Spinal cord (tissue), 4 donors: ENCODE measurements around the gene GALNT15. TPM values are rescaled to one million over a fixed set of nuclear protein-coding genes. Genes with fewer than 3 reads are reported as not detected.

Source experiments
- polyA plus RNA-seq, 2 donors: library from polyadenylated mRNA; unstranded; fragments of 120-200 nt; gene quantifications; one replicate each; pipeline ENCODE4 v1.2.1, GENCODE V29; 2013; ENCODE audit not compliant: insufficient read length in 2 of 2
- total RNA-seq, 2 donors: library from RNA; depleted of rRNA in 1 of 2; stranded (reverse); fragments of 120-200 nt in 1 of 2; fragments of >200 nt in 1 of 2; gene quantifications; one replicate each; pipeline versions ENCODE4 v1.2.3 to v1.2.4, GENCODE V29; 2013 to 2014

Gene GALNT15
- total and polyA plus RNA-seq, 4 donors = 7.8 to 19.1 (median 10.1) TPM

Other genes with a start within 250 kb of the GALNT15 start
- gene DPH3, start 90.3 kb downstream of the GALNT15 start, total RNA-seq = 10 to 100 TPM; 17.9 to 40.1 TPM
- 10 to 100 TPM; 30.8 to 41.6 TPM for gene DPH3, start 90.3 kb downstream of the GALNT15 start, polyA plus RNA-seq
- 10 to 100 TPM; 14.9 to 23.9 TPM for gene OXNAD1, start 90.5 kb downstream of the GALNT15 start, total RNA-seq
- gene OXNAD1, start 90.5 kb downstream of the GALNT15 start, polyA plus RNA-seq = 10 to 100 TPM in 1 of 2 donors, 1 to 10 TPM in 1; 9.3 to 11.3 TPM